Liver (tissue), 9 donors: Measurements from ENCODE around the gene ATOH7. TPM values are rescaled to one million over a fixed set of nuclear protein-coding genes. Genes with fewer than 3 reads are reported as not detected.

Source experiments
- DNase-seq: peaks from one replicate; pipeline ENCODE4 v3.0.0-alpha.2; 2017; ENCODE audit warnings: low spot score
- H3K27ac ChIP-seq, 2 donors: one replicate each; pipeline ENCODE4 v1.7.0; 2013; ENCODE audit warnings: inconsistent platforms in 2 of 2, low read length in 2 of 2, control low read depth in 1 of 2, low read depth in 1 of 2, mild to moderate bottlenecking in 1 of 2
- H3K27me3 ChIP-seq, 4 donors: one replicate each; pipeline versions ENCODE4 v1.6.1 to v1.7.0; 2013; ENCODE audit warnings: low read length in 3 of 4, inconsistent platforms in 1 of 4, mild to moderate bottlenecking in 1 of 4, moderate library complexity in 1 of 4; ENCODE audit not compliant: control insufficient read depth in 4 of 4, insufficient read depth in 4 of 4
- H3K36me3 ChIP-seq, 4 donors: one replicate each; pipeline versions ENCODE4 v1.6.1 to v1.7.0; 2013; ENCODE audit warnings: low read length in 3 of 4, mild to moderate bottlenecking in 3 of 4, low read depth in 1 of 4, moderate library complexity in 1 of 4; ENCODE audit not compliant: control insufficient read depth in 4 of 4, insufficient read depth in 3 of 4
- H3K4me1 ChIP-seq, 4 donors: one replicate each; pipeline versions ENCODE4 v1.6.1 to v1.7.0; 2013; ENCODE audit warnings: low read length in 3 of 4, mild to moderate bottlenecking in 3 of 4, moderate library complexity in 1 of 4; ENCODE audit not compliant: control insufficient read depth in 4 of 4, insufficient read depth in 4 of 4
- H3K4me3 ChIP-seq, 3 donors: one replicate each; pipeline versions ENCODE4 v1.6.1 to v1.7.0; 2013; ENCODE audit warnings: low read length in 3 of 3, control low read depth in 1 of 3, low read depth in 1 of 3, mild to moderate bottlenecking in 1 of 3
- H3K9ac ChIP-seq, 2 donors: one replicate each; pipeline ENCODE4 v1.7.0; 2013; ENCODE audit warnings: low read length in 2 of 2, mild to moderate bottlenecking in 2 of 2, moderate library complexity in 2 of 2, control low read depth in 1 of 2, low read depth in 1 of 2
- H3K9me3 ChIP-seq, 4 donors: one replicate each; pipeline versions ENCODE4 v1.6.1 to v1.7.0; 2013; ENCODE audit warnings: low read length in 3 of 4; ENCODE audit not compliant: control insufficient read depth in 4 of 4
- ATF3 ChIP-seq: IDR thresholded peaks from 2 replicates; pipeline ENCODE4 v1.6.1; 2016; ENCODE audit warnings: antibody characterized with exemption
- CTCF ChIP-seq: fragments of 150-350 bp; IDR thresholded peaks from 2 replicates; pipeline ENCODE4 v1.5.1; 2017; ENCODE audit warnings: improper control_type of control experiment, low read depth, low read length; ENCODE audit not compliant: missing input control
- FOXA1 ChIP-seq: IDR thresholded peaks from 2 replicates; pipeline ENCODE4 v1.6.1; 2016; ENCODE audit warnings: antibody characterized with exemption
- FOXA2 ChIP-seq: IDR thresholded peaks from 2 replicates; pipeline ENCODE4 v1.6.1; 2016; ENCODE audit warnings: antibody characterized with exemption
- GABPA ChIP-seq, 2 donors: IDR thresholded peaks in 1 of 2; conservative IDR thresholded peaks in 1 of 2; 2 replicates each; pipeline ENCODE4 v1.6.1; 2016; ENCODE audit warnings: antibody characterized with exemption in 2 of 2, mild to moderate bottlenecking in 1 of 2, moderate library complexity in 1 of 2
- HNF4A ChIP-seq, 2 donors: conservative IDR thresholded peaks; 2 replicates each; pipeline ENCODE4 v1.6.1; 2016; ENCODE audit warnings: antibody characterized with exemption in 2 of 2, mild to moderate bottlenecking in 2 of 2
- HNF4G ChIP-seq: IDR thresholded peaks from 2 replicates; pipeline ENCODE4 v1.6.1; 2016; ENCODE audit warnings: antibody characterized with exemption
- JUND ChIP-seq, 2 donors: IDR thresholded peaks; 2 replicates each; pipeline ENCODE4 v1.6.1; 2016; ENCODE audit warnings: antibody characterized with exemption in 2 of 2
- NR2F2 ChIP-seq: IDR thresholded peaks from 2 replicates; pipeline ENCODE4 v1.6.1; 2016; ENCODE audit warnings: antibody characterized with exemption
- RXRA ChIP-seq, 2 donors: IDR thresholded peaks; 2 replicates each; pipeline ENCODE4 v1.6.1; 2017 to 2018; ENCODE audit warnings: antibody characterized with exemption in 2 of 2, mild to moderate bottlenecking in 1 of 2
- SP1 ChIP-seq: IDR thresholded peaks from 2 replicates; pipeline ENCODE4 v1.6.1; 2018; ENCODE audit warnings: antibody characterized with exemption, mild to moderate bottlenecking
- TAF1 ChIP-seq: conservative IDR thresholded peaks from 2 replicates; pipeline ENCODE4 v1.6.1; 2016; ENCODE audit warnings: antibody characterized with exemption, mild to moderate bottlenecking
- YY1 ChIP-seq: IDR thresholded peaks from 2 replicates; pipeline ENCODE4 v1.6.1; 2016; ENCODE audit warnings: antibody characterized with exemption, mild to moderate bottlenecking
- WGBS: extraction: QIAGEN DNeasy Blood & Tissue Kit; methylation state at CpG from one replicate; pipeline ENCODE4 v1.1.7; 2013; 5-methylcytosine and 5-hydroxymethylcytosine counted together
- polyA plus RNA-seq, 2 donors: library from polyadenylated mRNA; stranded (reverse) in 1 of 2; unstranded in 1 of 2; fragments of 200-250 nt in 1 of 2; fragments of >200 nt in 1 of 2; fragmentation: Nextera tagmentation in 1 of 2; extraction: Ambion mirVana in 1 of 2; gene quantifications; one replicate each; pipeline versions ENCODE4 v1.2.1 to v1.2.3, GENCODE V29; 2013 to 2015
- total RNA-seq, 2 donors: library from RNA; depleted of rRNA; stranded (reverse); fragments of >200 nt; gene quantifications; one replicate each; pipeline ENCODE4 v1.2.3, GENCODE V29; 2014
- TF ChIP-seq, protein P1 (sequence below): IDR thresholded peaks from 2 replicates; pipeline ENCODE4 v1.6.1; 2016; ENCODE audit warnings: antibody characterized with exemption, mild to moderate bottlenecking
- TF ChIP-seq, protein P2 (sequence below): IDR thresholded peaks from 2 replicates; pipeline ENCODE4 v1.6.1; 2016; ENCODE audit warnings: antibody characterized with exemption
- TF ChIP-seq, protein P3 (sequence below): IDR thresholded peaks from 2 replicates; pipeline ENCODE4 v1.6.1; 2016; ENCODE audit warnings: antibody characterized with exemption
- donor health status: healthy.
- donor health status: healthy.
- donor health status: healthy.
- donor health status: healthy.
- donor health status: healthy.

The ATOH7 gene
- total and polyA plus RNA-seq, 4 donors: 0.14 to 0.33 TPM; not detected in 2

DNA sequence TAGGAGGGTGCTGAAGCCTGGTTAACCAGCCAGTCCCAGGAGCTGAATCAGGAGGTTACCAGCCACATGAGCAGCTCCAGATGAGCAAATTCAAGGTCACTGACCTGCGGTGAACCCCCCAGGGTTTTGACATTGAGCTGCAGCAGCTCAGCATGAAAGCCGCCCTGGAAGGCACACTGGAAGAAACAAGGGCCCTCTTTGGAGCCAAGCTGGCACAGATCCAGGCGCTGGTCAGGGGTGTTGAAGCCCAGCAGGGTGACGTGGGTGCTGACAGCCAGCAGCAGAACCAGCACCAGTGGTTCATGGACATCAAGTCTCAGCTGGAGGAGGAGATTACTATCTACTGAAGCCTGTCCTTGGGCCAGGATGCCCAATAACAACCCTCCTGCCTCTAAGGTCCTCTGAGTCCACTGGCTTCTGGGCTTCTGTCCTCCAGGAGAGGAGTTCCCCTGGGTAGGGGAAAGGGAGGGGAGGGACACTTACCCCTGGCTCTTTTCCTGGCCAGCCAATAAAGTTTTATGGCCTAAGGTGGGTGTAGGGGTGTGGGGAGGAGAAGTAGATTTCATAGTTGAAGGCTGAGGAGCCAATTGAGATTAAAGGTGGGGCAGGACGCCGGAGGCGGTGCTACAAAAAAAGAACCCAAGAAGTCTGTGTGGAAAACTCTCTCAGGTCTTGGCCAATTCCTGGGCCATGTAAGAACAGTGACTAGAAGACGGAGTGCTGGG is 29.4 kb upstream of the ATOH7 start:
- Histone ChIP-seq H3K4me1 (no peaks in the 10 kb centered on the region), H3K9ac (no peak overlapping the region), H3K36me3 (peaks cover 0 to 21% (median 5%) of the 10 kb centered on the region in 4 donors), H3K9me3 (no peaks in the 10 kb centered on the region), H3K27ac (no peak overlapping the region), H3K4me3 (no peak overlapping the region), H3K27me3 (no peaks in the 10 kb centered on the region)
- DNase-seq: no peak
- TF ChIP-seq HNF4G (no peak), ATF3 (no peak), FOXA2 (no peak), CTCF (no peak), FOXA1 (no peak), JUND (IDR thresholded peaks at IDR 0.05) (no peak), RXRA (IDR thresholded peaks at IDR 0.05) (no peak), HNF4A (conservative IDR thresholded peaks at IDR 0.05) (no peak), GABPA (IDR thresholded peaks at IDR 0.05 in 1 of 2, conservative IDR thresholded peaks at IDR 0.05 in 1 of 2) (no peak), SP1 (no peak), NR2F2 (no peak), TAF1 (no peak)
- TF ChIP-seq, protein P1, sequence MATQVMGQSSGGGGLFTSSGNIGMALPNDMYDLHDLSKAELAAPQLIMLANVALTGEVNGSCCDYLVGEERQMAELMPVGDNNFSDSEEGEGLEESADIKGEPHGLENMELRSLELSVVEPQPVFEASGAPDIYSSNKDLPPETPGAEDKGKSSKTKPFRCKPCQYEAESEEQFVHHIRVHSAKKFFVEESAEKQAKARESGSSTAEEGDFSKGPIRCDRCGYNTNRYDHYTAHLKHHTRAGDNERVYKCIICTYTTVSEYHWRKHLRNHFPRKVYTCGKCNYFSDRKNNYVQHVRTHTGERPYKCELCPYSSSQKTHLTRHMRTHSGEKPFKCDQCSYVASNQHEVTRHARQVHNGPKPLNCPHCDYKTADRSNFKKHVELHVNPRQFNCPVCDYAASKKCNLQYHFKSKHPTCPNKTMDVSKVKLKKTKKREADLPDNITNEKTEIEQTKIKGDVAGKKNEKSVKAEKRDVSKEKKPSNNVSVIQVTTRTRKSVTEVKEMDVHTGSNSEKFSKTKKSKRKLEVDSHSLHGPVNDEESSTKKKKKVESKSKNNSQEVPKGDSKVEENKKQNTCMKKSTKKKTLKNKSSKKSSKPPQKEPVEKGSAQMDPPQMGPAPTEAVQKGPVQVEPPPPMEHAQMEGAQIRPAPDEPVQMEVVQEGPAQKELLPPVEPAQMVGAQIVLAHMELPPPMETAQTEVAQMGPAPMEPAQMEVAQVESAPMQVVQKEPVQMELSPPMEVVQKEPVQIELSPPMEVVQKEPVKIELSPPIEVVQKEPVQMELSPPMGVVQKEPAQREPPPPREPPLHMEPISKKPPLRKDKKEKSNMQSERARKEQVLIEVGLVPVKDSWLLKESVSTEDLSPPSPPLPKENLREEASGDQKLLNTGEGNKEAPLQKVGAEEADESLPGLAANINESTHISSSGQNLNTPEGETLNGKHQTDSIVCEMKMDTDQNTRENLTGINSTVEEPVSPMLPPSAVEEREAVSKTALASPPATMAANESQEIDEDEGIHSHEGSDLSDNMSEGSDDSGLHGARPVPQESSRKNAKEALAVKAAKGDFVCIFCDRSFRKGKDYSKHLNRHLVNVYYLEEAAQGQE: no peak
- 89% methylated on average over 8 of the region's 8 CpGs for WGBS

DNA sequence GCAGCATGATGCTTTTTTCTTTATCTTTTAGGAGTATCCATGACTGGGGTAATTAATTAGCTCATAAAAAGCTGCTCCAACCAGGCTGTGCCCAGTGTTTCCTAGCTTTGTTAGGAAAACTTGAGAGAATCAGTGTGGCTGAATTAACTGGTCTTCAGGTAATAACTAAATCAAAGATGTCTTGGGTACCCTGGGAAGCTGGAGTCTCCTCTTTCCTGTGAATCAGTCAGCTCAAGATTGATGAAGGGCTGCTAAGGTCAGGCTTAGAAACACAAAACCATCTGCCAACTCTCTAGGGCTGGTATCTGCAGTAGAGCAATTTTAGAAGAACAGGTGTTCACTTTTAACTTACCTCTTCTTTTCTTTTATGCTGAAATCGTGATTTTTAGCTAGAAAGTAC is 21.4 kb upstream of the ATOH7 start:
- DNase-seq: no peak
- TF ChIP-seq ATF3 (no peak), CTCF (no peak), TAF1 (no peak), FOXA2 (no peak), SP1 (no peak), HNF4G (no peak), GABPA (IDR thresholded peaks at IDR 0.05 in 1 of 2, conservative IDR thresholded peaks at IDR 0.05 in 1 of 2) (no peak), YY1 (no peak), HNF4A (conservative IDR thresholded peaks at IDR 0.05) (no peak), RXRA (IDR thresholded peaks at IDR 0.05) (no peak), FOXA1 (no peak)
- TF ChIP-seq, protein P1: no peak
- TF ChIP-seq, protein P2, sequence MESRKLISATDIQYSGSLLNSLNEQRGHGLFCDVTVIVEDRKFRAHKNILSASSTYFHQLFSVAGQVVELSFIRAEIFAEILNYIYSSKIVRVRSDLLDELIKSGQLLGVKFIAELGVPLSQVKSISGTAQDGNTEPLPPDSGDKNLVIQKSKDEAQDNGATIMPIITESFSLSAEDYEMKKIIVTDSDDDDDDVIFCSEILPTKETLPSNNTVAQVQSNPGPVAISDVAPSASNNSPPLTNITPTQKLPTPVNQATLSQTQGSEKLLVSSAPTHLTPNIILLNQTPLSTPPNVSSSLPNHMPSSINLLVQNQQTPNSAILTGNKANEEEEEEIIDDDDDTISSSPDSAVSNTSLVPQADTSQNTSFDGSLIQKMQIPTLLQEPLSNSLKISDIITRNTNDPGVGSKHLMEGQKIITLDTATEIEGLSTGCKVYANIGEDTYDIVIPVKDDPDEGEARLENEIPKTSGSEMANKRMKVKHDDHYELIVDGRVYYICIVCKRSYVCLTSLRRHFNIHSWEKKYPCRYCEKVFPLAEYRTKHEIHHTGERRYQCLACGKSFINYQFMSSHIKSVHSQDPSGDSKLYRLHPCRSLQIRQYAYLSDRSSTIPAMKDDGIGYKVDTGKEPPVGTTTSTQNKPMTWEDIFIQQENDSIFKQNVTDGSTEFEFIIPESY: no peak
- TF ChIP-seq, protein P3, sequence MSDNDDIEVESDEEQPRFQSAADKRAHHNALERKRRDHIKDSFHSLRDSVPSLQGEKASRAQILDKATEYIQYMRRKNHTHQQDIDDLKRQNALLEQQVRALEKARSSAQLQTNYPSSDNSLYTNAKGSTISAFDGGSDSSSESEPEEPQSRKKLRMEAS: no peak

More for the DNA sequence above, 21.4 kb upstream of the ATOH7 start:
- Histone ChIP-seq H3K4me3 (no peak overlapping the region), H3K4me1 (no peaks in the 10 kb centered on the region), H3K36me3 (no peaks in the 10 kb centered on the region), H3K9ac (no peak overlapping the region), H3K27ac (no peak overlapping the region), H3K27me3 (no peaks in the 10 kb centered on the region), H3K9me3 (no peaks in the 10 kb centered on the region)
- 67% methylated on average over 1 of the region's 1 CpG for WGBS
